Omental fat pad (tissue), 4 donors: ENCODE data around the gene CTNND2. TPM values are rescaled to one million over a fixed set of nuclear protein-coding genes. Genes with fewer than 3 reads are reported as not detected.
A peak's percentile ranks its signal among the peaks of the same experiment; 100 is the strongest.

Source experiments
- ATAC-seq: fragments of 150-250 bp; one replicate; pipeline ENCODE4 v1.9.1; 2016; ENCODE audit warnings: mild to moderate bottlenecking, moderate library complexity; ENCODE audit not compliant: low FRiP score
- DNase-seq: peaks from one replicate; pipeline ENCODE4 v3.0.0-alpha.2; 2019; ENCODE audit warnings: low spot score
- CTCF ChIP-seq, 3 donors: fragments of 450-650 bp; IDR thresholded peaks; one replicate each; pipeline ENCODE4 v1.5.1; 2016 to 2017; ENCODE audit warnings: antibody characterized with exemption in 3 of 3, mild to moderate bottlenecking in 3 of 3, moderate library complexity in 2 of 3
- total RNA-seq, 4 donors: library from RNA; depleted of rRNA; stranded (reverse); fragments of >200 nt; gene quantifications; one replicate each; pipeline ENCODE4 v1.1.0, GENCODE V29; 2016

CTNND2 gene
- total RNA-seq, 4 donors from 2014 or later = 0.16 to 1.3 (median 0.64) TPM

DNA sequence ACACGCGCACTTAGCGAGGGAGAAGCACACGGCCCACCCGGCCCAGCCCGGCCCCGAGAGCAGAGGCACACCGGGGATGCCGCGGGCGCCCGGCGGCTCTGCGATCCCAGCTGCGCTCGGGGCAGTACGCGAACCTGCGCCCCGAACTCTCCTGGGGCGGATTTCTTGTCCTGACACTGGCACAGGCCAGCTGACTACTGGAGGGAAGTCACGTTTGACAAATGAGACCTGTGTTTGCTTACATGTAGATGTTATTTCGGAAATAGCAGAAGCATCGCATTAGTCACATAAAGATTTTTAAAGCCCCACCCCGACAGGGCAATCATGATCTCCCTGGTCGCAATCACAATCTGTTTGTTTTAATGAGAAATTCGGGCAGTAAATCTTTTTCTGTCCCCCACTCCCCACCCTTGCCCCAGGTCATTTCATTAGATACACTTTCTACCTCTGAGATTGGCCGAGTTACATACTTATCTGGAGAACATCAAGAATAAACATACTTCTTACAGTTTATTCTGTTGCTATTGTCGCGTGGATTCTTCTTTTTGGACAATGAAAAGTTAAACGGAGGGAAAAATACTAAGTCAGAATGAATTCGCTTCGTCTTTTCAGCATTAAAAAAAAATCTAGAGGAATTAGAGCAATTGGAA lies 518.9 kb downstream of the CTNND2 start:
- no peak for DNase-seq
- TF ChIP-seq CTCF (IDR thresholded peaks at IDR 0.05) = no peak
- no peak for ATAC-seq

GRCh38 chr5:11384441-11385250 lies 519.6 kb downstream of the CTNND2 start:
- ATAC-seq (peak; percentile 91), DNase-seq (no peak)
- TF ChIP-seq CTCF (IDR thresholded peaks at IDR 0.05) = no peak

GRCh38 chr5:11383506-11384095 lies 520.6 kb downstream of the CTNND2 start:
- TF ChIP-seq CTCF (IDR thresholded peaks at IDR 0.05) = no peak
- DNase-seq (no peak), ATAC-seq (no peak)

DNA sequence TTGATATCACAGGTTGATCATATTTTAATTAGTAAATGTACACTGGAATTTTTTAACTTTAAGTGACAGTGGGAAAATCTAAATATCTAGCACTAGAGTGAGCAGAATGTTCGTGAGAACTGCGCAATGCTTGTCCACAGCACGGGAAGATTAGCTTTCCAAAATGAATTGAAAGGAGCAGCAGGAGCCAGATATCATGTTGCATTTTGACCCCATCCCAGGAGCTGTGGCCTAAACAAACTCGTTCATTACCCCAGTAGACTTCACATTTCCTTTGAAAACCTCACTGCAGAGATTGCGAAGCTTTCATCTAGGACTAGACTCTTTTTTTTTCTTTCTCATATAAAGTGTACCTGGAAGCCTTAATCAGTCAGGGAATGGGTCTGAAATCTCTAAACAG lies 525.8 kb downstream of the CTNND2 start:
- no peak for DNase-seq
- no peak for TF ChIP-seq CTCF (IDR thresholded peaks at IDR 0.05)
- no peak for ATAC-seq

GRCh38 chr5:11377896-11378295 lies 526.4 kb downstream of the CTNND2 start:
- no peak for TF ChIP-seq CTCF (IDR thresholded peaks at IDR 0.05)
- ATAC-seq (no peak), DNase-seq (no peak)

DNA sequence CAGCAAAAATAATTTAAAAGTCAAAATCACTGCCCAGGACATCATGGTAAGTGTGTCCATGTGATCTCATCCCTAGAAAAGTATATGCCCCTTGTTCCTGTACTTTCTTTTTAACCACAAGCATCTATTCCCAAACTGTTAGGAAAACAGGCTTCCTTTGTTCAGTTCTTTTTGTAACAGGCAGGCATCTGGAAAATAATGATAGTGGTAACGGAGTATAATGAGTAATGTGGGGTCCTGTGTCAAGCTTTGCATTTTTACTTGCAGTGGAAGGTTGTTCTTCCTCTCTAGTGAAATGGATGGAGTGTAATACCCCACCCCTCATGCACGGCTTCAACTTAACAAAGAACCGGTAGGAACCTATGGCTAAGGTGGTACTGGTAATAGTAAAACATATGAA lies 532.1 kb downstream of the CTNND2 start:
- TF ChIP-seq CTCF (IDR thresholded peaks at IDR 0.05) = no peak
- ATAC-seq (no peak), DNase-seq (no peak)
